Smooth muscle cell (in vitro differentiated cells): ENCODE results near the gene TREM2. TPM values are rescaled to one million over a fixed set of nuclear protein-coding genes. Genes with fewer than 3 reads are reported as not detected.

Source experiments
- DNase-seq: peaks from one replicate; lab custom pipeline; 2025; ENCODE audit not compliant: unreplicated experiment; lab: John Stamatoyannopoulos, UW
- H2AFZ ChIP-seq: fragments of 200-600 bp; sonication (generic); 2 replicates; pipeline ENCODE4 v1.6.0; 2016; ENCODE audit warnings: antibody characterized with exemption, low read depth, mild to moderate bottlenecking
- H3F3A ChIP-seq: fragments of 200-600 bp; sonication (generic); 2 replicates; pipeline ENCODE4 v1.6.0; 2017; ENCODE audit warnings: antibody characterized with exemption, low read depth
- H3K27ac ChIP-seq: fragments of 200-600 bp; sonication (generic); 2 replicates; pipeline ENCODE4 v1.5.1; 2016; ENCODE audit warnings: low read depth, mild to moderate bottlenecking
- H3K27me3 ChIP-seq: fragments of 200-600 bp; sonication (generic); 2 replicates; pipeline ENCODE4 v1.6.1; 2016; ENCODE audit warnings: low read depth, mild to moderate bottlenecking
- H3K36me3 ChIP-seq: fragments of 200-600 bp; sonication (generic); 2 replicates; pipeline ENCODE4 v1.5.1; 2016; ENCODE audit warnings: low read depth
- H3K4me1 ChIP-seq: fragments of 200-600 bp; sonication (generic); 2 replicates; pipeline ENCODE4 v1.5.1; 2016; ENCODE audit warnings: low read depth
- H3K4me2 ChIP-seq: fragments of 200-600 bp; sonication (generic); 2 replicates; pipeline ENCODE4 v1.6.0; 2016; ENCODE audit warnings: mild to moderate bottlenecking
- H3K4me3 ChIP-seq: fragments of 200-600 bp; sonication (generic); 2 replicates; pipeline ENCODE4 v1.5.1; 2016; ENCODE audit warnings: mild to moderate bottlenecking
- H3K79me2 ChIP-seq: fragments of 200-600 bp; sonication (generic); 2 replicates; pipeline ENCODE4 v1.6.0; 2016; ENCODE audit warnings: low read depth, mild to moderate bottlenecking
- H3K9ac ChIP-seq: fragments of 200-600 bp; sonication (generic); 2 replicates; pipeline ENCODE4 v1.6.0; 2016; ENCODE audit warnings: low read depth
- H3K9me3 ChIP-seq: fragments of 200-600 bp; sonication (generic); replicated peaks from 2 replicates; pipeline ENCODE4 v1.5.1; 2016; ENCODE audit warnings: low read depth
- H4K20me1 ChIP-seq: fragments of 200-600 bp; sonication (generic); 2 replicates; pipeline ENCODE4 v1.6.0; 2016; ENCODE audit warnings: low read depth
- CTCF ChIP-seq: fragments of 200-600 bp; sonication (generic); IDR thresholded peaks from 2 replicates; pipeline ENCODE4 v1.5.1; 2017; ENCODE audit warnings: borderline replicate concordance, mild to moderate bottlenecking, antibody characterized with exemption; ENCODE audit not compliant: insufficient read depth, poor library complexity, severe bottlenecking
- WGBS: methylation state at CpG from one replicate; pipeline ENCODE4 v1.1.7; 2016; ENCODE audit warnings: low lambda C conversion rate; 5-methylcytosine and 5-hydroxymethylcytosine counted together
- polyA plus RNA-seq: library from polyadenylated mRNA; unstranded; fragments of >200 nt; fragmentation: Nextera tagmentation; extraction: Ambion mirVana; gene quantifications from 2 replicates; pipeline ENCODE4 v1.2.1, GENCODE V29; 2016
- total RNA-seq: library from RNA; depleted of rRNA; stranded (reverse); fragments of >200 nt; gene quantifications from 2 replicates; pipeline ENCODE4 v1.2.3, GENCODE V29; 2014

The TREM2 gene
- total and polyA plus RNA-seq, 2 experiments from 2014 or later: not detected

DNA sequence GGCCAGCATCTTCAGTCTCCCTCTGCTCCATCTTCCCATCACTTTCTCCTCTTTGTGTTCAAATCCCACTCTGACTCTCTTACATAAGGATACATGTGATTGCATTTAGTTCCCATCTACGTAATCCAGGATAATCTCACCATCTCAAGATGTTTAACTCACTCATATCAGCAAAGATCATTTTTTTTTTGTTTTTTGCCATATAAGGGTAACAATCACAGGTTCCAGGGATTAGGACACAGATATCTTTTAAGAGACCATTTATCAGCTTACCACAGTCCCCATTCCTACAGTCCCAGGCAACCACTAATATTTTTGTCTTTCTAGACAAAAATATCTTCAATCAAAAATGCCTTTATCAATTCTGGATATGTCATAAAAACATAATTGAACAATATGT is 41.2 kb upstream of the TREM2 start:
- Histone ChIP-seq H3K4me1 (peaks cover 3% of the 10 kb centered on the region), H3K4me2 (no peak overlapping the region), H3K9ac (no peak overlapping the region), H4K20me1 (no peaks in the 10 kb centered on the region), H3K27ac (no peak overlapping the region), H2AFZ (no peak overlapping the region), H3F3A (no peaks in the 10 kb centered on the region), H3K36me3 (no peaks in the 10 kb centered on the region), H3K9me3 (no peaks in the 10 kb centered on the region), H3K4me3 (no peak overlapping the region), H3K79me2 (no peaks in the 10 kb centered on the region), H3K27me3 (peaks cover 3% of the 10 kb centered on the region)
- no peak for TF ChIP-seq CTCF
- no peak for DNase-seq
- 78% methylated on average over 1 of the region's 1 CpG for WGBS

DNA sequence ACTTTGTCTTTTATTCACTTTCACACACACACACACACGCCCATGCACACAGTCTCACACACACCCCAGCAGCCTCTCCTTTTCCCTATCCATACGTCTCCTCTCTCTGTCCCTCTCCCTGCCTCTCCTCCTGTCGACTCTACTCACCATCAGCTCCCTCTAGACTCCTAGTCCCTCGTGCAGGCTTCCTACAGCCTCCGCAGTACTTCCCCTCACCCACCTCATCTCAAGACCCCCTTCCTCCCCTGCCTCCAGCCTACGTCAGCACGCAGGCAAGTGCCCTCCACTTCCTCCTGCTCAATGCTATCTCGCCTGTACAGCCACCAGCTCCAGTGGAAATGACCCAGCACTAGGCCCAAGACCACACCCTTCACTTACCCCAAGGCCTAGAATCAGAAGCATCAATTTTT is 38.9 kb upstream of the TREM2 start:
- WGBS: 85% methylated on average over 7 of the region's 8 CpGs
- H3K9me3 ChIP-seq: no peaks in the 10 kb centered on the region
- no peak for DNase-seq
- H3K36me3 ChIP-seq: no peaks in the 10 kb centered on the region
- H4K20me1 ChIP-seq: no peaks in the 10 kb centered on the region
- H3K79me2 ChIP-seq: no peaks in the 10 kb centered on the region
- no peak overlapping the region for H2AFZ ChIP-seq
- H3K4me2 ChIP-seq: no peak overlapping the region
- peaks cover 3% of the 10 kb centered on the region for H3K4me1 ChIP-seq
- TF ChIP-seq CTCF: no peak
- H3K9ac ChIP-seq: no peak overlapping the region
- H3K4me3 ChIP-seq: no peak overlapping the region
- no peak overlapping the region for H3K27ac ChIP-seq
- no peaks in the 10 kb centered on the region for H3F3A ChIP-seq
- H3K27me3 ChIP-seq: peaks cover 9% of the 10 kb centered on the region

DNA sequence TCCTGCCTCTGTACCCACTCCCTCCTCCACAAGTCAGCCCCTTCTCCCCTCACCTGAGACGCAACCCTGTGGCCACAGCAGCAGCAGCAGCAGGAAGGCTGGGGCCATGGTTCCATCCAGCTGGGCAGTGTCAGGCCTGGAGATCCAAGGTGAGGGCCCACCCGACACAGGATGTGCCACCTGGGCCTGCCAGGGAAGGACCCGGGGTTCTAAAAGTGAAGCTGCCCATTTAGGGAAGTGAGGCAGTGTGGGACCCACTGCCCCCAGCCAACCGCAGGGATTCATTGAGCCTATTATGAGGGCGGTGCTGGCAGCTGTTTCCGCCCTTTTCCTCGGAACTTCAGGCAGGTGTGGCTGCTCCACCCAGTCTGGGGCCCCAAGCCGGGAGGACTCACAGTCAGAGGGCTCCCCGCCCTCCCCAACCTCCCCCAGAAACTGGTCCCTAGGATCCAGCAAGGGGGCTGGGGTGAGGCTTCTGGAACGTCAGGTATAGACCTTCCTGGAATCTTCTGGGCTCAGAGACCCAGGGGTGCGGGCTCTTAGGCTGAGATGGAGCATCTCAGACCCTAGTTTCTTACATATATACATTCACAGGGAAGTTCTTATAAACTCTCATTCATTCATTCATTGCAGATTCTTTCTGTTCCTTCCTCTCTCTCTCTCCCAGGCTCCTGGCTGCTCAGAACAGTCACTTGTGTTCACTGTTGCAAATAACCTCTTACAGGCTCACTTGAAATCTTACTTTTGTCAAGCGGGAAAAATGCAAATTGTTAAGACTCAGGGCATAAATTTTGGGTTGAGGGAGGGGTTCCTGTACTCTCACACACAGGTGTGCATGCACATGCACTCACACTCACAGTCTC is 38.2 kb upstream of the TREM2 start, which contains the start of gene TREML2:
TREML2 (minus strand) TSS at position 249 of the 863 bp plus-strand sequence; CDS start at position 108, 141 bp downstream.
- Histone ChIP-seq H3K9ac (no peak within 1 kb of the TSS), H4K20me1 (no peaks in the 10 kb centered on the region), H3K27ac (peak within 1 kb of the TSS; percentile 43), H3K79me2 (no peaks in the 10 kb centered on the region), H3K36me3 (no peaks in the 10 kb centered on the region), H3K4me3 (no peak within 1 kb of the TSS), H2AFZ (peak within 1 kb of the TSS; percentile 3), H3K4me1 (peaks cover 3% of the 10 kb centered on the region), H3K4me2 (peak within 1 kb of the TSS; percentile 19), H3F3A (no peaks in the 10 kb centered on the region), H3K27me3 (peaks cover 14% of the 10 kb centered on the region), H3K9me3 (no peaks in the 10 kb centered on the region)
- DNase-seq: no peak
- 80% methylated on average over 12 of the region's 12 CpGs for WGBS
- no peak for TF ChIP-seq CTCF
